Measurements from ENCODE around the gene TBC1D3B.
"Not testable (repeated sequence)": the region's sequence is repeated elsewhere in the genome, so short reads cannot be mapped to it uniquely, and the experiment has no call there.

TBC1D3B gene

GRCh38 chr17:36176536-36176935, at the start of gene TBC1D3B:
TBC1D3B (minus strand) TSS chr17:36176636; CDS start chr17:36175050, 1,586 bp downstream.
- not testable (repeated sequence) for DNase-seq (ENCODE audit: extremely low spot score, insufficient read length, low read depth); FAIRE-seq

- not testable (repeated sequence) for DNase-seq (ENCODE audit: extremely low spot score, insufficient read length, low read depth); FAIRE-seq
Observed at GRCh38 chr17:36222967-36223366, 46.5 kb upstream of the TBC1D3B start.

- not testable (repeated sequence) for FAIRE-seq; DNase-seq (ENCODE audit: extremely low spot score, insufficient read length, low read depth)
Observed at GRCh38 chr17:36221581-36222100, 45.2 kb upstream of the TBC1D3B start.

- not testable (repeated sequence) for FAIRE-seq; DNase-seq (ENCODE audit: extremely low spot score, insufficient read length, low read depth)
Observed at GRCh38 chr17:36220737-36221580, 44.5 kb upstream of the TBC1D3B start.

- FAIRE-seq; DNase-seq (ENCODE audit: extremely low spot score, insufficient read length, low read depth): not testable (repeated sequence)
Observed at GRCh38 chr17:36219556-36219955, 43.1 kb upstream of the TBC1D3B start.

- FAIRE-seq; DNase-seq (ENCODE audit: extremely low spot score, insufficient read length, low read depth): not testable (repeated sequence)
Observed at GRCh38 chr17:36215406-36216308, 39.2 kb upstream of the TBC1D3B start.

GRCh38 chr17:36214918-36215317, 38.5 kb upstream of the TBC1D3B start:
- no peak for FAIRE-seq
- no peak for DNase-seq (ENCODE audit: extremely low spot score, insufficient read length, low read depth)

GRCh38 chr17:36213695-36214094, 37.3 kb upstream of the TBC1D3B start:
- DNase-seq (ENCODE audit: extremely low spot score, insufficient read length, low read depth) (no peak), FAIRE-seq (no peak)

GRCh38 chr17:36212966-36213365, 36.5 kb upstream of the TBC1D3B start:
- FAIRE-seq (no peak), DNase-seq (ENCODE audit: extremely low spot score, insufficient read length, low read depth) (no peak)

GRCh38 chr17:36212272-36212605, 35.8 kb upstream of the TBC1D3B start:
- no peak for DNase-seq (ENCODE audit: extremely low spot score, insufficient read length, low read depth)
- FAIRE-seq = no peak

GRCh38 chr17:36211484-36212271, 35.2 kb upstream of the TBC1D3B start:
- not testable (repeated sequence) for DNase-seq (ENCODE audit: extremely low spot score, insufficient read length, low read depth); FAIRE-seq

- FAIRE-seq; DNase-seq (ENCODE audit: extremely low spot score, insufficient read length, low read depth): not testable (repeated sequence)
Observed at GRCh38 chr17:36210439-36211211, 34.2 kb upstream of the TBC1D3B start, which contains the start of gene CCL4L2. CCL4L2 (plus strand) TSS chr17:36211063.

- no peak for DNase-seq (ENCODE audit: extremely low spot score, insufficient read length, low read depth)
- no peak for FAIRE-seq
Observed at GRCh38 chr17:36209575-36209974, 33.1 kb upstream of the TBC1D3B start.

GRCh38 chr17:36207383-36207782, 30.9 kb upstream of the TBC1D3B start:
- DNase-seq (ENCODE audit: extremely low spot score, insufficient read length, low read depth); FAIRE-seq: not testable (repeated sequence)

- FAIRE-seq; DNase-seq (ENCODE audit: extremely low spot score, insufficient read length, low read depth): not testable (repeated sequence)
Observed at GRCh38 chr17:36206486-36206821, 30.0 kb upstream of the TBC1D3B start.

- DNase-seq (ENCODE audit: extremely low spot score, insufficient read length, low read depth) = no peak
- FAIRE-seq = no peak
Observed at GRCh38 chr17:36205637-36206485, 29.4 kb upstream of the TBC1D3B start.

- FAIRE-seq (no peak), DNase-seq (ENCODE audit: extremely low spot score, insufficient read length, low read depth) (no peak)
Observed at GRCh38 chr17:36204724-36205500, 28.5 kb upstream of the TBC1D3B start.
